HK-2 (cell line): ENCODE results near the gene ZHX3.
"Not testable (repeated sequence)": the region's sequence is repeated elsewhere in the genome, so short reads cannot be mapped to it uniquely, and the experiment has no call there.

Source experiments
- DNase-seq: peaks from one replicate; pipeline ENCODE4 v3.0.0-alpha.2; 2018; ENCODE audit not compliant: unreplicated experiment

ZHX3 gene

GRCh38 chr20:41258474-41258873 is 59.1 kb downstream of the ZHX3 start:
- DNase-seq: no peak

- no peak for DNase-seq
Measured at GRCh38 chr20:41256516-41256915, 61.0 kb downstream of the ZHX3 start.

- DNase-seq: no peak
Measured at GRCh38 chr20:41255655-41256054, 61.9 kb downstream of the ZHX3 start.

- DNase-seq: peak; percentile 78
Measured at GRCh38 chr20:41249411-41250281, 67.9 kb downstream of the ZHX3 start.

- DNase-seq: no peak
Measured at GRCh38 chr20:41248368-41249024, 69.0 kb downstream of the ZHX3 start.

GRCh38 chr20:41247523-41248367 is 69.8 kb downstream of the ZHX3 start:
- DNase-seq: no peak

- no peak for DNase-seq
Measured at GRCh38 chr20:41245086-41245707, 72.3 kb downstream of the ZHX3 start.

- no peak for DNase-seq
Measured at GRCh38 chr20:41242807-41243206, 74.7 kb downstream of the ZHX3 start.

GRCh38 chr20:41242352-41242751 is 75.2 kb downstream of the ZHX3 start:
- no peak for DNase-seq

GRCh38 chr20:41237233-41237632 is 80.3 kb downstream of the ZHX3 start:
- not testable (repeated sequence) for DNase-seq

- not testable (repeated sequence) for DNase-seq
Measured at GRCh38 chr20:41236818-41237217, 80.7 kb downstream of the ZHX3 start.

GRCh38 chr20:41234546-41234945 is 83.0 kb downstream of the ZHX3 start:
- DNase-seq: no peak

- no peak for DNase-seq
Measured at GRCh38 chr20:41234041-41234440, 83.5 kb downstream of the ZHX3 start.

- no peak for DNase-seq
Measured at GRCh38 chr20:41232973-41233926, 84.3 kb downstream of the ZHX3 start.

- no peak for DNase-seq
Measured at GRCh38 chr20:41231136-41231535, 86.4 kb downstream of the ZHX3 start.

- DNase-seq: no peak
Measured at GRCh38 chr20:41230136-41230535, 87.4 kb downstream of the ZHX3 start.

- no peak for DNase-seq
Measured at GRCh38 chr20:41229259-41229658, 88.3 kb downstream of the ZHX3 start.

- no peak for DNase-seq
Measured at GRCh38 chr20:41228858-41229257, 88.7 kb downstream of the ZHX3 start.

GRCh38 chr20:41226426-41226825 is 91.1 kb downstream of the ZHX3 start:
- no peak for DNase-seq

- no peak for DNase-seq
Measured at GRCh38 chr20:41225091-41225490, 92.4 kb downstream of the ZHX3 start.

GRCh38 chr20:41224281-41224680 is 93.2 kb downstream of the ZHX3 start:
- no peak for DNase-seq
